Activated T-helper 2 cell treated with anti-CD3 and anti-CD28 coated beads, Interferon-gamma antibody, Interleukin-2, Interleukin-4, amounts not matched to agents 10 μg/mL and 5 μg/mL and 100 μg/mL, durations not matched to agents 14 hours and 24 hours and 36 hours (primary cell): ENCODE data around the gene TBC1D22A. TPM values are rescaled to one million over a fixed set of nuclear protein-coding genes. Genes with fewer than 3 reads are reported as not detected.

Experiments used
- DNase-seq: peaks from one replicate; pipeline ENCODE4 v3.0.0; 2021; ENCODE audit warnings: low spot score
- H3K27ac Mint-ChIP-seq: one replicate; pipeline ENCODE4 v1.8.0; 2021; ENCODE audit warnings: mixed read lengths
- H3K27me3 Mint-ChIP-seq: one replicate; pipeline ENCODE4 v1.8.0; 2021; ENCODE audit warnings: low read depth, mixed read lengths
- H3K36me3 Mint-ChIP-seq: one replicate; pipeline ENCODE4 v1.8.0; 2021; ENCODE audit warnings: low read depth, mixed read lengths
- H3K4me1 Mint-ChIP-seq: one replicate; pipeline ENCODE4 v1.8.0; 2021; ENCODE audit warnings: low read depth, mixed read lengths
- H3K4me3 Mint-ChIP-seq: one replicate; pipeline ENCODE4 v1.8.0; 2021; ENCODE audit warnings: low read depth, mild to moderate bottlenecking, moderate library complexity, mixed read lengths
- H3K9me3 Mint-ChIP-seq: one replicate; pipeline ENCODE4 v1.8.0; 2021; ENCODE audit warnings: mixed read lengths
- intact Hi-C: fragments of 100-400 bp; cut with micrococcal nuclease; formaldehyde crosslinking; loops from one replicate; pipeline ENCODE4 v1.15.1; 2023
- total RNA-seq: library from RNA; stranded (reverse); gene quantifications from 2 replicates; pipeline ENCODE4 v1.2.3, GENCODE V29; 2022

The TBC1D22A gene
- total RNA-seq, 1 donor from 2014 or later = 34.8 TPM

- Mint-ChIP-seq H3K36me3 (peaks cover 19% of the 10 kb centered on the region), H3K4me1 (peaks cover 15% of the 10 kb centered on the region)
- intact Hi-C loops = no loop called here
Observed at GRCh38 chr22:47023871-47024270, 261.4 kb downstream of the TBC1D22A start.

DNA sequence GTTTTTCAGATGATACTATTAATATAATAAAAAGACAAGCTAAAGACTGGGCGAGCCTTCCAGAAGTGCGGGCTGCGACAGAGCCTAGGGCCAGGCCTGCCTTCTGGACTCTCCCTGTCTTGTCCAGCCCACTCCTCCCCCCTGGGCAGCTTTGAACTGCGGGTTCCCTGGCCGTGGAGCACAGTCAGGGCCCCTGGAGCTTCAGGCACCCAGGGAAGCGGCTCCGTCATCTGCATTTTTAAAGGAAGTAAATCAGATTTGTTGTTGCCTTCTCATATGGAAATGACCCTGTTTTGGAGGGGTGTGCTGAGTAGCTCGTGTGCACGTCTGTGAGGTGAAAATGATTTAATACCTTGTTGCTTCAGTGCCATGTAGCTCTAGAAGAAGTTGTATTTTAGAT, 265.3 kb downstream of the TBC1D22A start:
- Mint-ChIP-seq H3K27me3 (no peaks in the 10 kb centered on the region), H3K4me3 (no peak overlapping the region), H3K36me3 (no peaks in the 10 kb centered on the region), H3K27ac (no peak overlapping the region), H3K4me1 (peaks cover 10% of the 10 kb centered on the region), H3K9me3 (no peaks in the 10 kb centered on the region)
- intact Hi-C loops = no loop called here
- DNase-seq = no peak

More at GRCh38 chr22:47023871-47024270, 261.4 kb downstream of the TBC1D22A start:
- Mint-ChIP-seq H3K9me3 (peaks cover 9% of the 10 kb centered on the region), H3K4me3 (no peak overlapping the region), H3K27me3 (no peaks in the 10 kb centered on the region), H3K27ac (no peak overlapping the region)
- no peak for DNase-seq

DNA sequence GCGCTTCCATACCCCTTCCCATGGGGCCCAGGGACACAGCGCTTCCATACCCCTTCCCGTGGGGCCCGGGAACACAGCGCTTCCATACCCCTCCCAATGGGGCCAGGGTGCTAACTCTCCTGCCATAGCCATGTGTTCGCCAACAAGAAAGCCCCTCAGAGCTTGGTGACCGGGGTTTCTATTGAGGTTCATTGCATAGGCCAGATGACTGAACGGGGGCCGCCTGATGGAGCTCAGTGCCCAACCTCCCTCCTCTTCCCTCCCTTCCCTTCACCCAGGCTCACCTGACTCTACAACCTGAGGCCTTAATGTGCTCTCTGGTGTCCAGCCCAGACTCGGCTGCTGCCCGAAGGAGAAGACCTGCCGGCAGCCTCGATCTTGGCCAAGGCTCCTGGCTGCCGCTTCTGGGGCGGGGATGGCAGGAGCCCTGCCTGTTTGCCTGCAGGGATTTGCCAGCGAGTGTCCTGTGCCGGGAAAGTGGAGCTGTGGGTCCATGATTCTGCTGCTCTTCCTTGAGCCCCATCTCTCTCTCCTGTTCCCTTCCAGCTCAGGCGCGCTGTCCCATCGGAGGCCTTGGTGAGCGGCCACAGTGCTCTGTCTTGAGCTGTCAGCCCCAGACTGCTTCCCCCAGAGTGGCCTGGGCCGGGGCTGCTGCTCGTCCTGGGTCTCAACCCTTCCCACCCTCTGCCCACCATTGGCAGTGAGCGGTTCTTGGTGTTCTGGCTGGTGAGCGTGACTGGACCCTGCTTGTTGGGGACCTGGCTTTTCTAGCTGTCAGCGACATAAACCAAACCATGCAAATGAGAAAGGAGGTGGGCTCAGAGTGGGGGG, 267.0 kb downstream of the TBC1D22A start:
- Mint-ChIP-seq H3K4me3 (no peak overlapping the region), H3K36me3 (no peaks in the 10 kb centered on the region), H3K9me3 (no peaks in the 10 kb centered on the region), H3K27ac (no peak overlapping the region), H3K4me1 (peaks cover 7% of the 10 kb centered on the region), H3K27me3 (no peaks in the 10 kb centered on the region)
- DNase-seq = no peak
- intact Hi-C loops = no loop called here

DNA sequence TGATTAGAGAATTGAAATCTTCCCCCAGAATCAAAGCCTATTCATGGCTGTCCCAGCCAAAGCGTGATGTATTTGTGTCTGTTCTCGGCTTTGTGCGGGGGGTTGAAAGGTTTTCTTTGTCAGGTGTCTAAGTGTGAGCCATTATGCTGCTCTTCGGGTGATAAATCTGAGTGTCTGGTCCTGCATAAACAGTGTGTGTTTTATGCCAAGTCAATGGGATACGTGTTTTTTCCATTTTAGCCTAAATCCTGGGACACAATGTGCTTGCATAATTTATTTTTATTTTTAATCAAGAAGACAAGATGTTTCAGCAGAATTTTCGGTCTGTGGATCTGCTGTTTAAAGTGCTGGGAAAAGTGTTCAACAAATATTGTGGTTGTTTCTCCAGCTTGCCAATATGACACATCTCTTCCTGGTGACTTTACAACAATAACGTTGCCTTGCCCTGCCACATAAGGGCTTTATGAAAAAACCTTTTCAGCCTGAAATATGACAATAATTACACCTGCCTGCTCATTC, 267.8 kb downstream of the TBC1D22A start:
- no peaks in the 10 kb centered on the region for H3K27me3 Mint-ChIP-seq
- intact Hi-C loops = no loop called here
- no peaks in the 10 kb centered on the region for H3K36me3 Mint-ChIP-seq
- no peak overlapping the region for H3K27ac Mint-ChIP-seq
- H3K9me3 Mint-ChIP-seq = no peaks in the 10 kb centered on the region
- no peak for DNase-seq
- H3K4me3 Mint-ChIP-seq = no peak overlapping the region
- H3K4me1 Mint-ChIP-seq = peaks cover 7% of the 10 kb centered on the region

- no peak for DNase-seq
- Mint-ChIP-seq H3K27me3 (no peaks in the 10 kb centered on the region), H3K4me1 (peaks cover 7% of the 10 kb centered on the region), H3K27ac (no peak overlapping the region), H3K36me3 (no peaks in the 10 kb centered on the region), H3K4me3 (no peak overlapping the region), H3K9me3 (no peaks in the 10 kb centered on the region)
- intact Hi-C loops = no loop called here
Observed at GRCh38 chr22:47030881-47031627, 268.6 kb downstream of the TBC1D22A start.

GRCh38 chr22:47031628-47031915, 269.1 kb downstream of the TBC1D22A start:
- no peaks in the 10 kb centered on the region for H3K27me3 Mint-ChIP-seq
- no peaks in the 10 kb centered on the region for H3K36me3 Mint-ChIP-seq
- no peak overlapping the region for H3K4me3 Mint-ChIP-seq
- no peak for DNase-seq
- H3K9me3 Mint-ChIP-seq = no peaks in the 10 kb centered on the region
- intact Hi-C loops = no loop called here
- no peak overlapping the region for H3K27ac Mint-ChIP-seq
- H3K4me1 Mint-ChIP-seq = peaks cover 3% of the 10 kb centered on the region

- H3K4me3 Mint-ChIP-seq = no peak overlapping the region
- no peaks in the 10 kb centered on the region for H3K9me3 Mint-ChIP-seq
- intact Hi-C loops = no loop called here
- H3K27ac Mint-ChIP-seq = no peak overlapping the region
- no peaks in the 10 kb centered on the region for H3K27me3 Mint-ChIP-seq
- no peaks in the 10 kb centered on the region for H3K4me1 Mint-ChIP-seq
- no peaks in the 10 kb centered on the region for H3K36me3 Mint-ChIP-seq
- DNase-seq = no peak
Observed at GRCh38 chr22:47032091-47032943, 269.9 kb downstream of the TBC1D22A start.

- Mint-ChIP-seq H3K27ac (no peak overlapping the region), H3K27me3 (no peaks in the 10 kb centered on the region), H3K36me3 (no peaks in the 10 kb centered on the region), H3K4me3 (no peak overlapping the region), H3K4me1 (no peaks in the 10 kb centered on the region), H3K9me3 (no peaks in the 10 kb centered on the region)
- no peak for DNase-seq
- intact Hi-C loops = no loop called here
Observed at GRCh38 chr22:47032956-47033647, 270.7 kb downstream of the TBC1D22A start.

- no peak for DNase-seq
- H3K4me1 Mint-ChIP-seq = no peaks in the 10 kb centered on the region
- intact Hi-C loops = no loop called here
- H3K9me3 Mint-ChIP-seq = no peaks in the 10 kb centered on the region
- no peak overlapping the region for H3K4me3 Mint-ChIP-seq
- H3K27me3 Mint-ChIP-seq = no peaks in the 10 kb centered on the region
- H3K36me3 Mint-ChIP-seq = no peaks in the 10 kb centered on the region
- H3K27ac Mint-ChIP-seq = no peak overlapping the region
Observed at GRCh38 chr22:47033648-47034000, 271.2 kb downstream of the TBC1D22A start.

DNA sequence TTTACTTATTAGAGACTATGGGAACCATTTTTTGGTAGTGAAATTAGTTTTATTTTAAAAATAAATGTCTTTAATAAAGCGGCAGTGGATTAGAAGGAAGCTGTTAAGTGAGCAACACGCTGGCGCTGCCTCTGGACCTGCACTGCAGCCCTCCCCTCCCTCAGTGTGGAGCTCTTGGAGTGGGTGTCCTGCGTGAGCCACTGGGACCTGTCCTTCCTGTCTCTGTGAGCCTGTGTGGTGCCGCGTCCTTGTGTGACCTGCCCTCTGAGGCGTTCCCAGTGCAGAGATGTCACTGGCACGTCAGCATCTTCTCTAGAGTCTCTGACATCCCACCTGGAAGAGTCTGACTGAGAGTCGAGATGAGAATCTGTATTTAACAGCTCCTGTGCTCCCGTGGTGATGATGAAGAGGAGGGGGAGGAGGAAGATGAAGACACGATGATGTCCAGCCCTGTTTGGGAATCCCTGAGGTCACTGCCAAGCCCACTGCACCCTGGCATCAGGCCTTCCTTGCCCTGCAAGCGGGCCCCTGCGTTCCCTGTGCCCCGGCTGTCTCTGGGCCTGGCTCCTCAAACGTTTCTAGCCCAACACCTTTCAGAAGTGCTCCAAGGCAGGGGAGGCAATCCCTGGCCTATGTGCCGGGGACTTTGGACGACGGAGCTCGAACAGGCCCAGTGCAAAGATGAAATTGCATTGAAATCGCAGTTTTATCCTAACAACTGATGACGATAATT, 271.8 kb downstream of the TBC1D22A start:
- DNase-seq = no peak
- no peaks in the 10 kb centered on the region for H3K9me3 Mint-ChIP-seq
- no peak overlapping the region for H3K4me3 Mint-ChIP-seq
- H3K4me1 Mint-ChIP-seq = no peaks in the 10 kb centered on the region
- no peaks in the 10 kb centered on the region for H3K36me3 Mint-ChIP-seq
- no peaks in the 10 kb centered on the region for H3K27me3 Mint-ChIP-seq
- H3K27ac Mint-ChIP-seq = no peak overlapping the region
- intact Hi-C loops = no loop called here

DNA sequence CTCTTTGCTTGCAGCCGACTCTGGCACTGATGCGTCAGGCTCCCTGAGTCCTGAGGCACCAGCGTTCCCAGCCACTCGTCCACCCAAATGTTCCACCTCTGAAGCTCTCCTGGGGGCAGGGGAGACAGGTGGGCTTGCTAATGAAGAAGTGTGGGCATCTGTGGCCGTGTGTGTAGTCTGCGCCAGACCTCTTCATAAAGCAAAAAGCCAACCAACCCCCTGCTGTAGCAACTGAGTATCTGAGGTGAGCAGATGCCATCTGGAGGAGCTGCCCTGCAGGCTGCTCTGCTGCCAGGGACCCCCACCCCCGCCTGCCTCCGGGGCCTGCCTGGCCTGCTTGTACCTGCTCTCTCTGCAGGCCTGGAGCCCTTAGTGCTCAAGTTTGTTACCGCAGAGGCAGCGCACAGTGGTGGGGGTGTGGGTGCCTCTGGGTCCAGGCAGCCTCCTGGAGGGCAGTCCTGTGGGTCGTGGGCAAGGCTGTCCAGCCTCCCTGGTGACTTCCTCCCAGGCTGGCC, 272.5 kb downstream of the TBC1D22A start:
- Mint-ChIP-seq H3K36me3 (no peaks in the 10 kb centered on the region), H3K27ac (no peak overlapping the region), H3K4me1 (no peaks in the 10 kb centered on the region), H3K4me3 (no peak overlapping the region), H3K9me3 (no peaks in the 10 kb centered on the region), H3K27me3 (no peaks in the 10 kb centered on the region)
- DNase-seq = no peak
- intact Hi-C loops = no loop called here
